B cell (primary cell): ENCODE results near the gene GSTO2. TPM values are rescaled to one million over a fixed set of nuclear protein-coding genes. Genes with fewer than 3 reads are reported as not detected.

Source experiments
- ATAC-seq: fragments of 200-7000 bp; cut with Tn5 transposase; one replicate; pipeline ENCODE4 v1.10.0; 2021; ENCODE audit warnings: low read depth, mild to moderate bottlenecking, moderate number of reproducible peaks, moderate library complexity
- CTCF ChIA-PET: fragments of 350-600 bp; sonication (Branson Sonifier 250); formaldehyde crosslinking; loops from one replicate; lab custom pipeline; 2021; ENCODE audit warnings: antibody characterized with exemption, inconsistent platforms; lab: Charles Lee
- POLR2A ChIA-PET: fragments of 350-600 bp; sonication (Branson Sonifier 250); formaldehyde crosslinking; loops from one replicate; lab custom pipeline; 2021; ENCODE audit warnings: antibody characterized with exemption; lab: Charles Lee
- DNase-seq: peaks from one replicate; pipeline ENCODE4 v3.0.0; 2013
- H2AFZ ChIP-seq: 2 replicates; pipeline ENCODE4 v1.6.1; 2012; ENCODE audit warnings: mild to moderate bottlenecking, low read depth, low read length; ENCODE audit not compliant: insufficient read depth, poor library complexity, severe bottlenecking
- H3K27ac ChIP-seq, 2 donors: 1 replicate in 1 of 2; 2 replicates in 1 of 2; pipeline ENCODE4 v1.5.1; 2012 to 2013; ENCODE audit warnings: low read length in 2 of 2, mild to moderate bottlenecking in 2 of 2, moderate library complexity in 1 of 2
- H3K27me3 ChIP-seq, 4 experiments: fragments of 200-600 bp in 1 of 4; sonication (generic) in 1 of 4; replicated peaks in 1 of 4; 1 replicate in 2 of 4; 2 replicates in 2 of 4; pipeline versions ENCODE4 v1.6.1 to v1.7.0; 2013 to 2016; ENCODE audit warnings: low read length in 3 of 4, mild to moderate bottlenecking in 2 of 4, mixed read lengths in 1 of 4, moderate library complexity in 1 of 4; ENCODE audit not compliant: insufficient read depth in 4 of 4, control insufficient read depth in 3 of 4; ENCODE audit errors: control extremely low read depth in 1 of 4
- H3K36me3 ChIP-seq, 2 experiments: replicated peaks in 1 of 2; 1 replicate in 1 of 2; 2 replicates in 1 of 2; pipeline versions ENCODE4 v1.6.1 to v1.7.1; 2013; ENCODE audit warnings: low read length in 1 of 2; ENCODE audit not compliant: insufficient read depth in 2 of 2, control insufficient read depth in 1 of 2; ENCODE audit errors: control extremely low read depth in 1 of 2, extremely low read depth in 1 of 2
- H3K4me1 ChIP-seq, 2 donors: fragments of 200-600 bp in 1 of 2; sonication (generic) in 1 of 2; 1 replicate in 1 of 2; 2 replicates in 1 of 2; pipeline versions ENCODE4 v1.5.1 to v1.6.1; 2013 to 2017; ENCODE audit warnings: low read length in 2 of 2; ENCODE audit not compliant: control insufficient read depth in 2 of 2, insufficient read depth in 2 of 2
- H3K4me2 ChIP-seq: replicated peaks from 2 replicates; pipeline ENCODE3; 2012; ENCODE audit warnings: mild to moderate bottlenecking, low read depth, low read length; ENCODE audit not compliant: poor library complexity, severe bottlenecking
- H3K4me3 ChIP-seq, 5 experiments: fragments of 200-600 bp in 1 of 5; sonication (generic) in 1 of 5; 1 replicate in 3 of 5; 2 replicates in 2 of 5; pipeline versions ENCODE4 v1.5.1 to v1.7.0; 2011 to 2016; ENCODE audit warnings: low read length in 4 of 5, mild to moderate bottlenecking in 4 of 5, low read depth in 2 of 5, control low read depth in 1 of 5, moderate library complexity in 1 of 5; ENCODE audit not compliant: insufficient read depth in 1 of 5; ENCODE audit errors: control extremely low read depth in 1 of 5, extremely low read depth in 1 of 5
- H3K79me2 ChIP-seq: fragments of 200-600 bp; sonication (generic); one replicate; pipeline ENCODE4 v1.6.0; 2016; ENCODE audit warnings: low read length; ENCODE audit not compliant: control insufficient read depth, insufficient read depth
- H3K9ac ChIP-seq: fragments of 200-600 bp; sonication (generic); 2 replicates; pipeline ENCODE4 v1.6.1; 2017; ENCODE audit warnings: mild to moderate bottlenecking, low read length, moderate library complexity
- H3K9me3 ChIP-seq, 3 donors: one replicate each; pipeline versions ENCODE4 v1.6.1 to v1.7.1; 2013; ENCODE audit warnings: low read length in 2 of 3; ENCODE audit not compliant: control insufficient read depth in 2 of 3, insufficient read depth in 1 of 3; ENCODE audit errors: control extremely low read depth in 1 of 3
- H4K20me1 ChIP-seq: 2 replicates; pipeline ENCODE4 v1.6.0; 2012; ENCODE audit warnings: mild to moderate bottlenecking, low read length; ENCODE audit not compliant: insufficient read depth, control insufficient read depth, poor library complexity, severe bottlenecking
- H3K27ac Mint-ChIP-seq: one replicate; pipeline ENCODE4 v1.8.0; 2021; ENCODE audit warnings: mixed read lengths
- H3K27me3 Mint-ChIP-seq: one replicate; pipeline ENCODE4 v1.8.0; 2021; ENCODE audit warnings: mixed read lengths
- H3K4me1 Mint-ChIP-seq: one replicate; pipeline ENCODE4 v1.8.0; 2021; ENCODE audit warnings: mixed read lengths
- H3K4me3 Mint-ChIP-seq: one replicate; pipeline ENCODE4 v1.8.0; 2021; ENCODE audit warnings: mixed read lengths
- H3K9me3 Mint-ChIP-seq: one replicate; pipeline ENCODE4 v1.8.0; 2022; ENCODE audit warnings: mixed read lengths; ENCODE audit not compliant: insufficient read depth
- EZH2 ChIP-seq: IDR thresholded peaks from 2 replicates; pipeline ENCODE4 v1.6.1; 2012; ENCODE audit warnings: borderline replicate concordance, low read depth, mild to moderate bottlenecking, moderate library complexity, low read length; ENCODE audit not compliant: insufficient read depth, poor library complexity, severe bottlenecking
- WGBS: methylation state at CpG from one replicate; pipeline ENCODE4 v1.1.5; 2013; ENCODE audit warnings: missing lambda C conversion rate; ENCODE audit not compliant: insufficient coverage; 5-methylcytosine and 5-hydroxymethylcytosine counted together
- intact Hi-C: fragments of 100-400 bp; cut with micrococcal nuclease; formaldehyde crosslinking; loops from one replicate; pipeline ENCODE4 v1.10.0; 2022
- polyA plus RNA-seq: library from polyadenylated mRNA; depleted of rRNA; stranded (reverse); fragments of >200 nt; gene quantifications from 2 replicates; pipeline ENCODE4 v1.2.3, GENCODE V29; 2012
- total RNA-seq, 2 donors: library from RNA; stranded (reverse); fragments of 120-200 nt in 1 of 2; gene quantifications; 1 replicate in 1 of 2; 2 replicates in 1 of 2; pipeline versions ENCODE4 v1.2.3 to v1.2.4, GENCODE V29; 2013 to 2022
- TF ChIP-seq, protein P1 (sequence below): fragments of 200-600 bp; IDR thresholded peaks from one replicate; pipeline ENCODE4 v1.8.0; 2022; ENCODE audit warnings: antibody characterized with exemption, mild to moderate bottlenecking

Gene GSTO2
- total and polyA plus RNA-seq, 2 donors (not counting 1 experiment from before 2014, with no cell fraction given): 0.16 to 0.89 TPM

DNA sequence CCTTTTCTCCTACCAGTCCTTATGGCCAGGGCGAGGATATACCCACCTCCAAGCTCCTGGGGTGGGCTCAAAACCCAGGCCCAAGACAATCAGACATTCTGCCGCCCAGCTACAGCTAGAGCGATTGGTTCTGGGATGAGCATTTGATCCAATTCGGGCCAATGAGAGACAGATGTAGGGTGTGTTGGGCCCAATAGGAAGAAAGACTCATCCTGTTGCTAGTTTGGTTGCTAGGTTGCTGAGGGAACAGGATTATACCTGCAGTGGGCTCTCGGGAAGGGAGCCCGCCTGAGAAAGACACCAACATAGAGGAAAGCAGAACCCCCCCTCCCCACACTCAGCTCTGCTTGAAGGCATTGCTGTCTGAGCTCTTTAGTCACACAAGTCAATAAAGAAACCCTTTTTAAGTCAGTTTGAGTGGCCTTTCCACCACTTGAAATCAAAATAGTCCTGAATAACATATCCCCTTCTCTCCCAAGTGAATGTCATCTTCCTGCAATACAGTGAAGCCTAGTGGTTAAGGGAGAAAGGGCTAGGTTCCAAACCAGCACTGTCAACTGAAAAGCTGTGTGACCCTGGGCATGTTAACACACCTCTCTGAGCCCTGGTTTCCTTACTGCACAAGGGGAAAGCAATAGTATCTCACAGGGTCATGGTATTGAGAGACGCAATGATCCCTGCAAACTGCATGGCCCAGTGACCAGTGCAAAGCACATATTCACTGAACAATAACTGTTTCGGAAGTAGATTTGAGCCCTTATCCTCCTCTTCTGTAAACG, 47.5 kb downstream of the GSTO2 start:
- TF ChIP-seq EZH2: no peak
- TF ChIP-seq, protein P1, sequence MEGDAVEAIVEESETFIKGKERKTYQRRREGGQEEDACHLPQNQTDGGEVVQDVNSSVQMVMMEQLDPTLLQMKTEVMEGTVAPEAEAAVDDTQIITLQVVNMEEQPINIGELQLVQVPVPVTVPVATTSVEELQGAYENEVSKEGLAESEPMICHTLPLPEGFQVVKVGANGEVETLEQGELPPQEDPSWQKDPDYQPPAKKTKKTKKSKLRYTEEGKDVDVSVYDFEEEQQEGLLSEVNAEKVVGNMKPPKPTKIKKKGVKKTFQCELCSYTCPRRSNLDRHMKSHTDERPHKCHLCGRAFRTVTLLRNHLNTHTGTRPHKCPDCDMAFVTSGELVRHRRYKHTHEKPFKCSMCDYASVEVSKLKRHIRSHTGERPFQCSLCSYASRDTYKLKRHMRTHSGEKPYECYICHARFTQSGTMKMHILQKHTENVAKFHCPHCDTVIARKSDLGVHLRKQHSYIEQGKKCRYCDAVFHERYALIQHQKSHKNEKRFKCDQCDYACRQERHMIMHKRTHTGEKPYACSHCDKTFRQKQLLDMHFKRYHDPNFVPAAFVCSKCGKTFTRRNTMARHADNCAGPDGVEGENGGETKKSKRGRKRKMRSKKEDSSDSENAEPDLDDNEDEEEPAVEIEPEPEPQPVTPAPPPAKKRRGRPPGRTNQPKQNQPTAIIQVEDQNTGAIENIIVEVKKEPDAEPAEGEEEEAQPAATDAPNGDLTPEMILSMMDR: no peak
- ChIA-PET CTCF (interaction anchor here (1.3 to 23.3 kb wide), 5 partner anchors 10 to 32 kb away, joined by 3 to 594 read pairs (median 6); partner anchors contain the start of gene CFAP58), POLR2A (no interaction called here)
- ATAC-seq: no peak
- no peaks in the 10 kb centered on the region for H3K9me3 Mint-ChIP-seq
- intact Hi-C loops: no loop called here
- H3K27me3 Mint-ChIP-seq: no peaks in the 10 kb centered on the region
- no peak overlapping the region for H3K4me3 Mint-ChIP-seq
- Histone ChIP-seq H3K4me3 (no peak overlapping the region), H3K9ac (no peak overlapping the region), H3K4me2 (no peak overlapping the region), H3K27me3 (no peaks in the 10 kb centered on the region), H3K4me1 (peaks cover 39 to 43% of the 10 kb centered on the region in 2 donors), H3K27ac (no peak overlapping the region), H2AFZ (no peak overlapping the region), H4K20me1 (peaks cover 97% of the 10 kb centered on the region), H3K79me2 (peaks cover 64% of the 10 kb centered on the region), H3K9me3 (no peaks in the 10 kb centered on the region), H3K36me3 (peaks cover 0 to 49% of the 10 kb centered on the region in 2 experiments)
- 94% methylated on average over 7 of the region's 9 CpGs for WGBS
- H3K4me1 Mint-ChIP-seq: peaks cover 44% of the 10 kb centered on the region
- no peak for DNase-seq
- no peak overlapping the region for H3K27ac Mint-ChIP-seq

GRCh38 chr10:104317269-104317710, 48.3 kb downstream of the GSTO2 start:
- peaks cover 46 to 51% of the 10 kb centered on the region in 2 donors for H3K4me1 ChIP-seq
- no peak for DNase-seq
- ATAC-seq: peak; percentile 29
- intact Hi-C loops: no loop called here
- 73% methylated on average over 6 of the region's 6 CpGs for WGBS
- CTCF ChIA-PET: interaction anchor here (0.9 to 23.3 kb wide), 5 partner anchors 11 to 43 kb away, joined by 3 to 594 read pairs (median 6); partner anchors contain the start of gene CFAP58
- no peaks in the 10 kb centered on the region for H3K9me3 ChIP-seq
- peaks cover 72% of the 10 kb centered on the region for H3K79me2 ChIP-seq
- TF ChIP-seq EZH2: no peak
- TF ChIP-seq, protein P1: no peak
- Mint-ChIP-seq H3K27me3 (no peaks in the 10 kb centered on the region), H3K4me1 (peaks cover 51% of the 10 kb centered on the region), H3K4me3 (no peak overlapping the region), H3K9me3 (no peaks in the 10 kb centered on the region), H3K27ac (peak overlapping the region; percentile 62)
- peaks cover 0 to 47% of the 10 kb centered on the region in 2 experiments for H3K36me3 ChIP-seq
- H3K27me3 ChIP-seq: no peaks in the 10 kb centered on the region
- no peak overlapping the region for H3K4me3 ChIP-seq
- POLR2A ChIA-PET: no interaction called here
- peaks cover 99% of the 10 kb centered on the region for H4K20me1 ChIP-seq
- H3K9ac ChIP-seq: no peak overlapping the region
- no peak overlapping the region for H2AFZ ChIP-seq
- no peak overlapping the region for H3K27ac ChIP-seq
- no peak overlapping the region for H3K4me2 ChIP-seq
